HG02943 (cell line): ENCODE results near the gene MAPK8.
"Not testable (repeated sequence)": the region's sequence is repeated elsewhere in the genome, so short reads cannot be mapped to it uniquely, and the experiment has no call there.

Experiments used
- ATAC-seq: cut with Tn5 transposase; IDR thresholded peaks from one replicate; pipeline ENCODE4 v1.9.1; 2021; ENCODE audit warnings: mild to moderate bottlenecking, low read depth, moderate library complexity; ENCODE audit not compliant: unreplicated experiment

Gene MAPK8

DNA sequence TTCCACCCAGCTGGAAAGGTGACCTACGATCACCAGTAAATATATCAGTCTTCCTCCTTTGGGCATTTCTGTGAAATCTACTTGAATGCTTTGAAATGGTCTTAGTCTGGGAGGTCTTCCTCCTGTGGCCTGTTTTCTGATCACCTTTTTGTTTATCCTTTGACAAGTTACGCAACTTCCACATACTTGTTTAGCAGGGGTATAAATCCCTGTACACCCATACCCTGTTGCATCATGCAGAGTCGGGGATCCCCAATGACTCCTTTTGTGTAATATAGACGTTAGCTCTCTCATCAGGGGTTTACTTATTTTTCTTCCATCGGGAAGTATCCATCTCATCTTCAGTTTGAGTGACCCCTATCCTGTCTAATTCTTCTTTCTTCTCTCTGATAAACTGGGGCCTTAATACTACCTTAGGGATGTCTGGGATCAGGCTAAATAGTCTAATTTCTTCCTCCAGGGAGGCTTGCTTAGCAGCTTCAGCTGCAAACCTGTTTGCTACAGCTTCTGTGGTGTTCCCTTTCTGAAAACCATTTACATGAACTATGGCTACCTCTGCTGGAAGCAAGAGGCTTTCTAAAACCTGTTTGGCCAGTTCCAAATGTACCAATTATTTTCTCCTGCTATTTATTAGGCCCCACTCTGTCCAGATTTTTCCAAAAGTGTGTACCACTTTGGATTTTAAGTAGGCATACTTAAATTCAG lies 25.8 kb downstream of the MAPK8 start:
- no peak for ATAC-seq

DNA sequence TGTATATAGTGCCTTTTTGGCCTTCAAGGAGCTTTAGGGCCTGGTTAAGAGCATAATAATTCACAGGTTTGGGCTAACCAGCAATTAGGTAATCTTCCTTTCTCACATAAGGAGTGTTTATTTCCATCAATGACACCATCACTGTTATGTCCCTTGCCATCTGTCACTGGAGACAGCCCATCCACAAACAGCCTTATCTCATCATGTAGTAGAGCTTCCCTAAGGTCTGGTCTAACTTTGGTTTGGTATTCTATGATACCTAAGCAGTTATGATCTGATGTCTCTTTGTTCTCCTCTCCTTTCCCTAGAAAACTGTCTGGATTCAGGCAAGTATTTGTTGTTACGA lies 26.4 kb downstream of the MAPK8 start:
- ATAC-seq: no peak

DNA sequence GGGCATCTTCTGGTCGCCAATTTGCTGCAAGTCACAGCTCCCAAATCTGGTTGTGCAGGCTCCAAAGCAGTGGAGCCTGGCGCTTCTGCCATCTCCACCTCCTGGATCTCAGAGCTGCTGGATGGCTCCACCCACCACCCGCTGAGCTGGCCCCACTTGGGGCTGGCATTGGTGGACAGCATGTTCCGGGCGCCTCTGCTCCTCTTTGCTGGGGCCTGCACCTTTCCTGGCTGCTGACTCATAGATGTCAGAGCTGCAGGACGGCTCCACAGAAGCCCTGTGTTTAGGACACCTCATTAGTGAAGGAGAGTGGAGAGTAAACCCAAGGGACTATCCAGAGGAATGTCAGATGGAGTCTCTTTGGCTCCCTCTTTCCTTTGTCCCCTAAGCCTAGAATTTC lies 27.4 kb downstream of the MAPK8 start:
- ATAC-seq: no peak

- no peak for ATAC-seq
Measured at GRCh38 chr10:48335788-48336187, 29.3 kb downstream of the MAPK8 start.

DNA sequence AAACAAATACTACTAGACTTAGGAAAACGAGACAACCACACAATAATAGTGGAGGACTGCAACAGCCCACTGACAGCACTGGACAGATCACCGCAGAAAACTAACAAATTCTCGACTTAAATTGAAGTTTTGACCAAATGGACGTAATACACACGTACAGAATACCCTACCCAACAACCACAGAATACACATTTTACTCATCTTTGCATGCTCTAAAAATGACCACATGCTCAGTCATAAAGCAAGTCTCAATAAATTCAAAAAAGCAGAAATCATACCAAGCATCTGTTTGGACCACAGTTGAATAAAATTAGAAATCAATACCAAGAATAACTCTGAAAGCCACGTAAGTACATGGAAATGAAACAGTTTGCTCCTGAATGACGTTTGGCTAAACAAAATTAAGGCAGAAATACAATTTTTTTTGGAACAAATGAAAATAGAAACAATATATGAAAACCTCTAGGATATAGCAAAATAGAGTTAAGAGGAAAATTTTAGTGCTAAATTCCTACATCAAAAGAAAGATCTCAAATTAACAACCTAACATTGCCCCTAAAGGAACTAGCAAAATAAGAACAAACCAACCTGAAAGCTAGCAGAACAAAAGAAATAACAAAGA lies 30.6 kb downstream of the MAPK8 start:
- ATAC-seq: no peak

- no peak for ATAC-seq
Measured at GRCh38 chr10:48340734-48341133, 34.3 kb downstream of the MAPK8 start.

DNA sequence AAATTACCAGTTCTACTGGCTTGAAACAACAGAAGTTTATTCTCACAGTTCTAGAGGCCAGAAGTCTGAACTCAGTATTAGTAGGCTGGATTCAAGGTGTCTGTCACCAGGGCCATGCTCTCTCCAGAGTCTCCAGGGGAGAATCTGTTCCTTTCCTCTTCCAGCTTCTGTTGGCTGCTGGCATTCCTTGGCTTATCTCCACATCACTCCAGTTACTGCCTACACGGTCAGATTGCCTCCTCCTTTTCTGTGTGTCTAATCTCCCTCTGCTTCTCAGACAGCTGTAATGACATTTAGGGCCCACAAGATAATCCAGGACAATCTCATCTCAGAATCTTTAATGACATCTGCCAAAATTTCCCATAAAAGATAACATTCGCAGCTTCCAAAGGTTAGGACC lies 36.6 kb downstream of the MAPK8 start:
- no peak for ATAC-seq

- no peak for ATAC-seq
Measured at GRCh38 chr10:48343921-48344598, 37.6 kb downstream of the MAPK8 start.

GRCh38 chr10:48346248-48346647 lies 39.8 kb downstream of the MAPK8 start:
- not testable (repeated sequence) for ATAC-seq

- ATAC-seq: not testable (repeated sequence)
Measured at GRCh38 chr10:48347539-48347938, 41.1 kb downstream of the MAPK8 start.

DNA sequence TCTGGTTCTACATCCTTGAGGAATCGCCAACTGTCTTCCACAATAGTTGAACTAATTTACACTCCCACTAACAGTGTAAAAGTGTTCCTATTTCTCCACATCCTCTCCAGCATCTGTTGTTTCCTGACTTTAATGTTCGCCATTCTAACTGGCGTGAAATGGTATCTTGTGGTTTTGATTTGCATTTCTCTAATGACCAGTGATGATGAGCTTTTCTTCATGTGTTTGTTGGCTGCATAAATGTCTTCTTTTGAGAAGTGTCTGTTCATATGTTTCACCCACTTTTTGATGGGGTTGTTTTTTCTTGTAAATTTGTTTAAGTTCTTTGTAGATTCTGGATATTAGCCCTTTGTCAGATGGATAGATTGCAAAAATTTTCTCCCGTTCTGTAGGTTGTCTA lies 41.5 kb downstream of the MAPK8 start:
- ATAC-seq: not testable (repeated sequence)

DNA sequence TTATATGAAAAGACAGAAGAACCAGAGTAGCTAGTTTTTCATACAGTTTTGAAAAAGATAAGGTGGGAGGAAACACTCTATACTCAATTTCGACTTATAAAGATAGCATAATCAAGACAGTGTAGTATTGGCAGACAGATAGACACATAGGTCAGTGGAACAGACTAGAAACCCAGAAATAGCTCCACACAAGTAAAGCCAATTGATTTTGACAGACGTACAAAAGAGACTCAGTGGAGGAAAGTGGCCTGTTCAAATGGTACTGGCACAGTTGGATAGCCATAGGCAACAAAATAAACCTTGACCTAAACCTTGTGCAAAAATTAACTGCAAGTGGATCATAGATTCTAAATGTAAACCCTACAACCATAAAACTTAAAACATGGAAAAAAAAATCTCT lies 46.8 kb downstream of the MAPK8 start:
- no peak for ATAC-seq

DNA sequence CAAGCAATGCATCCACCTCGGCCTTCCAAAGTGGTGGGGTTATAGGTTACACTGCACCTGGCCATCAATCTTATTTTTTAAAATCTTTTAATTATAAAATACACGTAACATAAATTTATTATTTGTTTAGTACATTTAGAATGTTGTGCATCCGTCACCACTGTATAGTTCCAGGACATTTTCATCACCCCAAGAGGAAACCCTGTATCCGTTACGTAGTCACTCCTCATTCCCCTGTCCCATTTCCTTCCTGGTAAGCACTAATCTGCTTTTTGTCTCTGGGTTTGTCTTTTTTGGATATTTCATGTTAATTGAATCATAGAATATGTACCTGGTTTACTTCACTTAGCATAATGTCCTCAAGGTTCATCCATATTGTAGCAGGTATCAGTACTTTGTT lies 51.2 kb downstream of the MAPK8 start:
- ATAC-seq: no peak

DNA sequence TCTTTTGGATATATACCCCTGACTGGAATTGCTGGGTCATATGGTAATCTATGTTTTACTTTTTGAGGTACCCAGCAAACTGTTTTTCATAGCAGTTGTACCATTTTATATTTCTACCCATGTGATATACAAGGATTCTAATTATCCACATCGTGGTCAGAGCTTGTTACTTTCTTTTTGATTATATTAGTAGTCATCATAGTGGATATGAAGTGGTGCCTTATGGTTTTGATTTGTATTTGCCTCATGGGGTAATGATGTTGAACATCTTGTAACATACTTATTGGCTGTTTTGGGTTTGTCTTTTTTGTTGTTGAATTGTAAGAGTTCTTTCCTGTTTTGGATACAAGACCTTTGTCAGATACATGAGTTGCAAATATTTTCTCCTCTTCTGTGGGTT lies 51.7 kb downstream of the MAPK8 start:
- ATAC-seq: no peak

GRCh38 chr10:48358838-48359237 lies 52.4 kb downstream of the MAPK8 start:
- ATAC-seq: no peak

- no peak for ATAC-seq
Measured at GRCh38 chr10:48361176-48361575, 54.7 kb downstream of the MAPK8 start.

- no peak for ATAC-seq
Measured at GRCh38 chr10:48363617-48364355, 57.3 kb downstream of the MAPK8 start.

- no peak for ATAC-seq
Measured at GRCh38 chr10:48364659-48365405, 58.4 kb downstream of the MAPK8 start.

DNA sequence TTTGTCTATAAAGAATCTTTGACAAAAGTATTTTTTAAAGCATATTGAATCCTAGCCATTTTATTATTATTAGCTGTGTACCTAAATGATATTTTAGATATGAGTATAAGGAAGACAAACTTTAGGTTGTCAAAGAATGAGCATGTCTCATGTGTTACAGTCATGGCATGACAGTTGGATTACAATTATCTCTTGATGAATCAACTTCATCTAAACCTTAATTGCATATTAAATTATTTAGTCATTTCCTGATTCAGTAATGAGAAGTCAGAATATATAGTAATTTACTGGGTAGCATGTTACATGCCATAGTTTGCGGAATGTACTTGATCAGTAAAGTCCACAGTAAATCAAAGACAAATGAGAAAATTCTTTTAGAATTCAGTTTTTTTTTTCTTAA lies 59.2 kb downstream of the MAPK8 start:
- ATAC-seq: no peak

- ATAC-seq: no peak
Measured at GRCh38 chr10:48366261-48366660, 59.8 kb downstream of the MAPK8 start.

GRCh38 chr10:48369501-48369900 lies 63.0 kb downstream of the MAPK8 start:
- ATAC-seq: no peak
